IPS-NIHi7 (cell line): Measurements from ENCODE around the gene PRMT9.

Experiments used
- DNase-seq: peaks from one replicate; pipeline ENCODE4 v3.0.0; 2012; ENCODE audit warnings: mixed read lengths; ENCODE audit errors: extremely low spot score

PRMT9 gene

GRCh38 chr4:147678796-147679549 lies 5.0 kb downstream of the PRMT9 start:
- DNase-seq = peak; percentile 30

- no peak for DNase-seq
Measured at GRCh38 chr4:147678106-147678505, 5.9 kb downstream of the PRMT9 start.

- no peak for DNase-seq
Measured at GRCh38 chr4:147674496-147674895, 9.5 kb downstream of the PRMT9 start.

GRCh38 chr4:147674073-147674472 lies 9.9 kb downstream of the PRMT9 start:
- no peak for DNase-seq

- DNase-seq = no peak
Measured at GRCh38 chr4:147658501-147658900, 25.5 kb downstream of the PRMT9 start.

GRCh38 chr4:147655639-147656038 lies 28.3 kb downstream of the PRMT9 start:
- DNase-seq = no peak

- DNase-seq = no peak
Measured at GRCh38 chr4:147651563-147651962, 32.4 kb downstream of the PRMT9 start.

- no peak for DNase-seq
Measured at GRCh38 chr4:147648656-147649055, 35.3 kb downstream of the PRMT9 start.

- DNase-seq = no peak
Measured at GRCh38 chr4:147645099-147645498, 38.9 kb downstream of the PRMT9 start.

GRCh38 chr4:147644471-147644870 lies 39.5 kb downstream of the PRMT9 start:
- no peak for DNase-seq

GRCh38 chr4:147643616-147644015 lies 40.3 kb downstream of the PRMT9 start:
- DNase-seq = no peak

GRCh38 chr4:147640331-147640730 lies 43.6 kb downstream of the PRMT9 start:
- DNase-seq = no peak

GRCh38 chr4:147639388-147639787 lies 44.6 kb downstream of the PRMT9 start:
- no peak for DNase-seq

- DNase-seq = no peak
Measured at GRCh38 chr4:147638942-147639341, 45.0 kb downstream of the PRMT9 start.

- DNase-seq = peak; percentile 12
Measured at GRCh38 chr4:147638365-147638764, 45.6 kb downstream of the PRMT9 start.

- DNase-seq = no peak
Measured at GRCh38 chr4:147635348-147635747, 48.6 kb downstream of the PRMT9 start.

GRCh38 chr4:147633643-147634042 lies 50.3 kb downstream of the PRMT9 start:
- no peak for DNase-seq

- no peak for DNase-seq
Measured at GRCh38 chr4:147633113-147633512, 50.9 kb downstream of the PRMT9 start.

GRCh38 chr4:147629783-147630730 lies 53.9 kb downstream of the PRMT9 start:
- no peak for DNase-seq

- no peak for DNase-seq
Measured at GRCh38 chr4:147628415-147628814, 55.5 kb downstream of the PRMT9 start.

- no peak for DNase-seq
Measured at GRCh38 chr4:147626903-147627302, 57.1 kb downstream of the PRMT9 start.

- DNase-seq = no peak
Measured at GRCh38 chr4:147625733-147626132, 58.2 kb downstream of the PRMT9 start.

- no peak for DNase-seq
Measured at GRCh38 chr4:147620315-147620714, 63.6 kb downstream of the PRMT9 start.
